NOMO-1 treated with DMSO at 0.1 percent for 48 hours (cell line): ENCODE data around the gene SLC25A33.
"Not testable (repeated sequence)": the region's sequence is repeated elsewhere in the genome, so short reads cannot be mapped to it uniquely, and the experiment has no call there.

Experiments used
- DNase-seq: peaks from one replicate; lab custom pipeline; 2025; ENCODE audit not compliant: unreplicated experiment; lab: John Stamatoyannopoulos, UW

The SLC25A33 gene

DNA sequence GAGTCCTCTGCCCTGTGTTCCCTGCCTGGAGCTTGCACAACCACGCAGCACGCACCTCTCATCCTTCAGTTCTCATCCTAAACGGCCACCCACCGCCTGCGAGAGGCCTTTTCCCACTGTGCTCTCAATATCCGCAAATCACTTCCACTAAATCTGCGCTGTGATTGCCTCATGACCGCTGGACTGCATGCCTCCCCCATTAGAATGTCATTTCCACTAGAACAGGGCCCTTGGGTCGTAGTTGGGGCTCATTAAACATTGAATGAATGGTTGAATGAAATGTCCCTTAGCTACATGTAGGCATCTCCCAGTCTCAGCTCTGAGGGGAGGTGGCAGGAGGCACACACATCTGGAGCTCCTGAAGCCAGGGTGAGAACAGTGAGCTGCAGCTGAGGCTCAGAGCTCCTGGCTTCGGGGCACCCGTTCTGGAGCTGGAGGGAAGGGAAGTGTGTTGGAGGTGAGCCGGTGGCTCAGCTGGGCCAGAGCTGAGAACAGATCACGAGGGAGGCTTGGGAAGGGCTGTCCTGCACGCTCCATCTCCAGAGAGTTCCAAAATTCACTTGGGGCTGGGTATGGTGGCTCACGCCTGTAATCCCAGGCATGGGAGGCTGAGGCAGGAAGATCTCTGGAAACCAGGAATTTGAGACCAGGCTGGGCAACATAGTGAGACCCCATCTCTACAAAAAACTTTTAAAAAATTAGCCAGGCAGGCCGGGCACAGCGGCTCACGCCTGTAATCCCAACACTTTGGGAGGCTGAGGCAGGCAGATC is 79.8 kb downstream of the SLC25A33 start:
- no peak for DNase-seq

DNA sequence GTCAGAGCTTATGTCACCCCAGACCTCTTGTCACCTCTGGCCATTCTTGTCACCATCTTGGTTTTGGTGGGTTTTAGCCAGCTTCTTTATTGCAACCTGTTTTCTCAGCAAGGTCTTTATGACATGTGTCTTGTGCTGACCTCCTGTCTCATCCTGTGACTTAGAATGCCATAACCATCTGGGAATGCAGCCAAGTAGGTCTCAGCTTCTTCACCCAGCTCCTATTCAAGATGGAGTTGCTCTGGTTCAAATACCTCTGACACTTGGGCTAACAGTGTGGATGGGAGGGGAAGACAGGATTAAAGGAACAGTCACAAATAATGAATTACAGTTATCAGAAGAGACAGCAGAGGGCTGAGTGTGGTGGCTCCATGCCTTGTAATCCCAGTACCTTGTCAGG is 81.8 kb downstream of the SLC25A33 start:
- DNase-seq, result no peak

DNA sequence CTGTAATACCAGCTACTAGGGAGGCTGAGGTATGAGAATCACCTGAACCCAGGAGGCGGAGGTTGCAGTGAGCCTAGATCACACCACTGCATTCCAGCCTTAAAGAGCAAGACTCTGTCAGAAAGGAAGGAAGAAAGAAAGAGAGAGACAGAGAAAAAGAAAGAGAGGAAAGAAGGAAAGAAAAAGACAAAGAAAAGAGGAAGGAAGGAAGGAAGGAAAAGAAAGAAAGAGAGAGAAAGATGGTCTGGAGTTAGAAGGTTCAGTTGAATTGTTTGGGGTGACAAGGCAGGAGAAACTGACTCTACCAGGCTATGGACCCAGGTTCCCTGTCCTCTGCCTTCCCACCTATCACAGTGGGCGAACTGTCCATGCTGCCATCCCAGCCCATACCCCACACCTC is 84.8 kb downstream of the SLC25A33 start:
- no peak for DNase-seq

DNA sequence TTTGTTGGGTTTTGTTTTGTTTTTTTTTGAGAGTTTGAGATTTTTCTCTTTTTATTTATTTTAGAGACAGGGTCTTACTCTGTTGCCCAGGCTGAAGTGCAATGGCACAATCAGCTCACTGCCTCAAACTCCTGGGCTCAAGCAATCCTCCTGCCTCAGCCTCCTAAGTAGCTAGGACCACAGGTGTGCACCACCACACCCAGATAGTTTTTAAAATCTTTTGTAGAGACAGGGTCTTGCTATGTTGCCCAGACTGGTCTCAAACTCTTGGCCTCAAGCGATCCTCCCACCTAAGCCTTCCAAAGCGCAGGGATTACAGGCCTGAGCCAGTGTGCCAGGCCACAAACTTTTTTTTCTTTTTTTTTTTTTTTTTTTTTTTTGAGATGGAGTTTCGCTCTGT is 85.8 kb downstream of the SLC25A33 start:
- DNase-seq, result not testable (repeated sequence)

DNA sequence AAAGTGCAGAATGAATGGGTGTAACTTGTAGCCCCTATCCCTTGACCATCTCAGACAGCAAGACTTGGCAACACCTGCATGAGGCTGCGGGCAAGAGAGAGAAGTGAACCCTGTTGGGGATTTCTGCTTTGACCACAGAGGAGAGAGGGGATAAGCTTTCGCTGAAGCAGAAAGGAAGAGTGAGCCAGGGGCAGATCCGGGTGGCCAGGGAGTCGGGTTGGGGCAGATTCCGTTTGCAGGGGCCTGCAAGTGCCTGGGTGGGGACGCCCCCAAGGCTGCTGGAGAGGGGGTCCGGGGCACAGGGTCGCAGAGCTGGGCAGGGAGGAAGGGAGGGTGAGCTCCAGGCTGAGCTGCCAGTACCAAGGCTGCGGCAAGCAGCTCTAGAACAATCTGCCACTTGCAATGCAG is 86.9 kb downstream of the SLC25A33 start:
- DNase-seq, result no peak

DNA sequence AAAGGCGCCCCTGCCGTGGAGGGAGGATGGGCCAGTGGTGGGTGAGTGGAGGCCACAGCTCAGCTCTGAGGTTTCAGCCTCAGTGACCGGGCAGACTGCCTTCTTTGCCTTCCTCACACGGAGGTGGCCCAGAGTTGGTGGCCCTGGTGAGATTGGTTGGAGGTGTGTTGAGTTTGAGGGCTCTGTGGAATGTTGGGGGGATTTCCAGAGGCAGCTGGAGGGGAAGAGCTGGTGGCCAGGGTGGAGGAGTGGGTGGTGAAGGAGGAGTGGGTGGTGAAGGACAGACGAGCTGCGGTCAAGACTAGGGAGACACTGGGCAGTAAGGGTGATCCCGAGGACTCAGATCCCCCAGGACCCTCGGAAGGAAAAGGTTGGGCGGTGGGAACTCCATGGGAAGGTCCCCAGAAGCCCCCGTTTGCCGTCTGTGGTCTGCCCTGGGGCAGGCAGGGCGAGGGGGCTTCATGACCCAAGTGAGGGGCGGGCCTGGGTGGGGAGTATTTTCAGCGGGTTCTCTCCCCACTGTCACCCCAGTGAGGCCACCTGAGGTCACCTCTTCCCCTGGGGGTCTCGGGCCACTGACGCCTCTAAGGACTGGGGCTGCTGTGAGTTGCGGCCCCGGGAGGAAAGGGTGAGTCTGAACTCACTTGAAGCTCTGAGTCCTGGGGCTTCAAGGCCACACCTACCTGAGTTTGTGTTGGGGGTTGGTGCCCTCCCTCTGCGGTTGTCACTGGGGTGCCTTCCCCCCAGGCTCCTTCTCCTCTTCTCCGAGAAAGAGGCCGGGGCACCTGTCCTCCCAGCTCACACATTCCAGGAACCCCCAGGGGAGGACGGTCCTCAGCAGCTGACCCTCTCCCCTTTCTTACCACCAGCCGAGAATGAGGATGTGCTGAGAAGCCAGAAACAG is 89.5 kb downstream of the SLC25A33 start:
- peak; percentile 13 for DNase-seq

DNA sequence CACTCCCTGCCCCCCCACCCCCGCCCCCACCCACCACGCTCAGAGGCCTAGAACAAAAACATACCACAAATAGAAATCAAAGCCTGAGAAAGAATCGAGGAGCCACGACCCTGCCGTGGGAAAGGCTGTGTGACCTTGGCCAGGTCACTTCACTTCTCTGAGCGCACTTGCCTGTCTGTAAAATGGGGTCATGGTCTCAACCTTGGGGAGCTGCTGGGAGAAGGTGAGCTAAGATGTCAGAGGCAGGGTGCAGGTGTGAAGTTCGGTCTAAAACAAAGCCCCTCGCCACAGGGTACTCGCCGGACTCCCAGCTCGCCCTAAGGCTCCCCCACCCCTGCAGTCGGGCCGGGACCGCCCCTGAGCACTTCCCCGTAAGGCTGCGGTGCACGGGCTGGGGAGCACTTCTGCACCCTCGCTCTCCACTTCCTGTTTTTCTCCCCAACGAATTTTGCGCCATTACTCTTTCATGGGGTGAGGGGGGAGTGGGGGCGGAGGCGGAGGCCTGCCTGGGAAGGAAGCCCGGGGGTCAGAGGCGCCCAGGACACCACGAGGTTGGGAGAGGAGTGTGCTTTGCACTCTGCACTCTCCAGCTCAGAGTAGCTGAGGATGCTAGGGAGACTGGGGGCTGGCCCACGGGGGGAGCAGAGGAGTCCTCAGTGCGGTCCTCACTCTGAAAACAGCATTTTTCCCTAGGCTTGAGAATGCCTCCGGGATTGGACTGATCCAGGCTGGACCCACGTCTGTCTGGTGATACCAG is 90.4 kb downstream of the SLC25A33 start:
- DNase-seq, result peak; percentile 91

DNA sequence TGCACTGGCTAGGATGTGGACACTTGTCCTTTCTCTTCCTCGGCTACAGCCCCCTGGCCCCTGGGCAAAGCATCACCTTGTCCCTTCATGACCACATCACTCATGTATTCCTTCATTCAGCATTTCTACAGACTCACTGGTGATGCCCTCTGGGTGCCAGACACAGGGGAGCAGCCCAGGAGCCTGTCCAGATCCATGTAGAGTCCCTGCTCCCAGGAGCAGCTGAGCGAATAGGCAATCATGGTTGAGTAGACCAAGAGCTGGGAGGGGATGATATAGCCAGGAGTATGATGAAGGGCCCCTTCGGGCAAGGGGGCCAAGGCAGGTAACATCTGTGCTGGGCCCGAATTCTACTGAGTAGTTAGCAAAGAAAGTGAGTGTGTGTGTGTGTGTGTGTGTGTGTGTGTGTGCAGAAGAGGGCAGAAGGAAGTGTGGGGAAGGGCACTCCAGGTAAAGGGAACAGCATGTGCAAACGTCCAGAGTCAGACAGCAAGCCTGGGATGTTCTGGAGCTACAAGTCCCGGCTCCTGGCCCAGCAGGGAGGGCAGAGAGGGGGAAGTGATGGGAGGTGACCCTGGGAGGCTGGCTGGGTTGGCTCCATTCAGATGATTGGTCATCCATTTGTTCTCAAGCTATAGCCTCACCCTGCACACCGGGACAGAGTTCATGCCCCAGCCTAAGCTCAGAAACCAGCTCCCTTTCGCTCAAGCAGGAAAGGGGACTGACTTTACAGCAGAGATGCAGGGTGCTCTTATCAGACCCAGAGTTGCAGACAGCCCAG is 91.3 kb downstream of the SLC25A33 start:
- DNase-seq, result peak; percentile 23

DNA sequence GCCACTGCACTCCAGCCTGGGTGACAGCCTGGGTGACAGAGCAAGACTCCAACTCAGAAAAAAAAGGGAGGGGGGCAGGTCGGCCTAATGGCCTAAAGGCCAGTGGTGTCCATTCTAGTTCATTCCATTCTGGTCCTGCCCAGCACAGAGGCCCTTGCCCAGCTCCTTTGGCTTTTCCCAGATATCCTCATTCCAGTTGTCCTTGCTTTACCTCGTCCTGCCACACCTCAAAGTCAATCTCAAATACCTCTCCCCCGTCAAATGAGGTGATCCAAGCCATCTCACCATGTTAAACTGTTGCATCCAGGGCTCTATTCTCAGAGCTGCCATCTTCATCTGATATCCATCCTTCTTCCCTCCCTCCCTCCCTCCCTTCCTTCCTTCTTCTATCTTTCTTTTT is 92.3 kb downstream of the SLC25A33 start:
- no peak for DNase-seq

DNA sequence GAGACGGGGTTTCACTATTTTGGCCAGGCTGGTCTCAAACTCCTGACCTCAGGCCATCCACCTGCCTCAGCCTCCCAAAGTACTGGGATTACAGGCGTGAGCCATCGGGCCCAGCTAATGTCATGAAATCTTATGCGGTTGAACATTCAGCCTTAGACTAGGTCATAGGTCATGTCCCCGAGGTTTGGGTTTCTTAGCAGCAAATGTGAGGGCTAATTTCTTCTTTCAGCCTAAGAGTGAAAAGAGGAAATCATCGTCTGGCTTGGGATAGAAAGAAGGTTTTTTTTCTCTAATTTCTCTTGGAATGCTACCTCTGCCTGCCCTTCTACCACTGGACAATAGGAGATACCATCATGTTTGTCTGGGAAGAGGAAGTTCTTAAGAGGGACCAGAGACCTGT is 94.2 kb downstream of the SLC25A33 start:
- DNase-seq, result peak; percentile 23

DNA sequence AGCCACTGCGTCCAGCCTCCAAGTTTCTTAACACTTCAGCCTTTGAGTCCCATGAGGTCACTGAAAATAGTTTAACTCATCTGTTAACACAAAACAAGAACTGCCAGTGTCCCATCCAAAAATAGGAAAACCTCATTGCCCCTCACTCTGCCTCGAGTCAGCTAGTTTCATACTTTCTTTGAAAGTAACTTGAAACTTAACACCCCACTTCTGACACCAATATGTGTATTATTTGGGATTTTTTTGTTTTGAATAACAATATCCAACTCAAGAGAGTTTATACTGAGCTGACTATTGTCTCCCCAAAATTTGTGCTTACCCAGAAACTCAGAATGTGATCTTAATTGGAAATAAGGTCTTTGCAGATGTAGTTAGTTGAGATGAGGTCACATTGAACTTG is 95.3 kb downstream of the SLC25A33 start:
- DNase-seq, result no peak
